GM21447 (cell line): Measurements from ENCODE around the gene ARFGEF2.
"Not testable (repeated sequence)": the region's sequence is repeated elsewhere in the genome, so short reads cannot be mapped to it uniquely, and the experiment has no call there.

Experiments
- ATAC-seq: cut with Tn5 transposase; IDR thresholded peaks from one replicate; pipeline ENCODE4 v1.9.1; 2021; ENCODE audit not compliant: unreplicated experiment

Gene ARFGEF2

DNA sequence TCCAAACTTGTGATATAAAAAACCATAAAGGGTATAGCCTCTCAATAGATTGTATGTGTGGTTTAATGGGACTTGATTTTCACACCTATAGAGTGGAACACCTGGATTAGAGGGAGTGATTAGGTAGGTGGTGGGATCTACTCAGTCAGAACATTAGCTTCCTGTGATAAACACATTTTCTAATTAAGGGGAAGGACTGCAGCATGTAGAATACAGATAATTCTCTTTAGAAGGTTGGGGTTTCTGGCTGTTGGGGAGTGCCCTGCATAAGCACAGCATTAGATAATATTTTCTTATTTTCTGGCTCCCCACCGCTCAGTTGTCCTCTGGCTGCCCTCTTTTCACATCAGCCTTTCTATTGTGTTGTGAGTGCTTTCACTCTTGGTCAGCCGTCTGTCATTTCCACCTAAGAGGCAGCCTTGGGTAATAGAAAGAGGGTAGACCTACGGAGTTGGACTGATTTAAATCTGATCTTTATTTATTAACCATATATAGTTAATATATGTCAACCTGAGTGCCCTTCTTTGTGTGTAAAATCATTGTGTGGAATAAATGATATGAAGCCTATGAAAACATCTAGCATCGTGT lies 132.6 kb downstream of the ARFGEF2 start:
- no peak for ATAC-seq

DNA sequence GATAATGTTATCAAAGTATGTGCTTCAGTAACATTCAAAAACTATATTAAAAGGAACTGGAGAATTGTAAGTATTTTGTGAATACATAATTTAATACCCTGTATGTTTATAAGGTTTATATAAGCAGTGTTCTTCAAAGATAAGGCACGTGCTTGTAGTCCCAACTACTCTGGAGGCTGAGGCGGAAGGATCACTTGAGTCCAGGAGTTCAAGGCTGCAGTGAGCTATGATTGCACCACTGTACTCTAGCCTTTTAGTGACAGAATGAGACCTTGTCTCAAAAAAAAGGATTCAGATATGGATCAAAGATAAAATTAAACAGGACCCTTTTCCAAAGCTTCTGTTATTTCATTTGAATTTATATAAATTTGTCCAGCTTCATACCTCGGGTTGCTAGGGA lies 141.8 kb downstream of the ARFGEF2 start:
- ATAC-seq = no peak

DNA sequence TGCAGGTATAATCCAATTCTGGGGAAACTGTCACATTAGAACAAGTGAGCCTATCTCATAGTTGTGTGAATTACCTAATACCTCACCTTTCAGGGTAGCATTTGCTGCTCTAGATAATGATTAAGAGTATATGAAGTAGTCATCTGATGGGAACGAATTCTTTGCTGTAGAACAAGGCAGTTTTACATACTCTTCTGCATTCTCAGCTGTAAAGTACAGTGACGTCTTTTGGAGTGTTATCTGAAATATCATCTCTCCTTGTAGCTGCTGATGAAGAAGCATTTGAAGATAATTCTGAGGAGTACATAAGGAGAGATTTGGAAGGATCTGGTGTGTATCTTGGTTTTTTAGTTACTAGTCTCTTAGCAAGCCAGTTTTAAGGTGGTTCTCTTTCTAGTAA lies 153.0 kb downstream of the ARFGEF2 start:
- no peak for ATAC-seq

DNA sequence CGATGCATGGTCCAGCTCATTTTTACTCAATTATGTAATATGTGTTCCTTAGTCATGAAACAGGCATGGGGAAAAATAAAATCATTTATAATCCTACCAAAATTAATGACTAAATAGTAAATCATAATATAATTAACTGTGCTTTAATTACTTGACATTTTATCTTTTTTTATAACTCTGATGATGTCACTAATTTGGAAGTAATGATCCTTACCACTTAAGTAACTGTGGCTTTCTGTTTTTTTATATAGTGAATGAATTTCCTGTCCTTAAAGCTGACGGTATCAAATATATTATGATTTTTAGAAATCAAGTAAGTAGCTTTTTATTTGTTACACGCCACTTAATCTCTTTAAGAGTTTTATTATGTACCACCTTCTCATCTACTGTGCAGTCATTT lies 156.8 kb downstream of the ARFGEF2 start:
- ATAC-seq = no peak

DNA sequence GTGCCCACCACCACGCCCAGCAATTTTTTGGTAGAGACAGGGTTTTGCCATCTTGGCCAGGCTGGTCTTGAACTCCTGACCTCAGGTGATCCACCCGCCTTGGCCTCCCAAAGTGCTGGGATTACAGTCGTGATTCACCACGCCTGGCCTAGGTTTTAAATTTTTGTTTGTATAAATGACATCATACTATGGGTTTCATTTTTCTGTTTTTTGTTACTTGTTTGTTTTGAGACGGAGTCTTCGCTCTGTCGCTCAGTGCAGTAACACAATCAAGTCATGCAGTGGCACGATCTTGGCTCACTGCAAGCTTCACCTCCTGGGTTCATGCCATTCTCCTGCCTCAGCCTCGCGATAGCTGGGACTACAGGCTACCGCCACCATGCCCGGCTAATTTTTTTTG lies 160.8 kb downstream of the ARFGEF2 start:
- ATAC-seq = not testable (repeated sequence)
